ENCODE data around the gene SPATS2. TPM values are rescaled to one million over a fixed set of nuclear protein-coding genes. Genes with fewer than 3 reads are reported as not detected.

The SPATS2 gene
- total RNA-seq, 4 donors from 2014 or later, result 24.7 to 37.8 (median 30.1) TPM

GRCh38 chr12:49548822-49549648 is 181.8 kb downstream of the SPATS2 start:
- WGBS, 2 donors, result 7 to 13% methylated on average over 7 to 42 of the region's 70 CpGs

GRCh38 chr12:49549735-49550692 is 182.8 kb downstream of the SPATS2 start:
- Histone ChIP-seq H3K4me1 (peaks cover 12 to 13% of the 10 kb centered on the region in 2 donors), H3K36me3 (no peaks in the 10 kb centered on the region), H3K27me3 (no peaks in the 10 kb centered on the region), H3K4me3 (replicated peaks in 1 of 3) (no peak overlapping the region), H3K9me3 (no peaks in the 10 kb centered on the region), H3K27ac (no peak overlapping the region)
- intact Hi-C loops (cut with DNase I), result no loop called here
- 83 to 88% methylated on average over 14 to 20 of the region's 28 CpGs for WGBS, 2 donors
- no peak for TF ChIP-seq POLR2A (IDR thresholded peaks at IDR 0.05)
- no peak for TF ChIP-seq CTCF (IDR thresholded peaks at IDR 0.05)
- no peak for DNase-seq

More at GRCh38 chr12:49548822-49549648, 181.8 kb downstream of the SPATS2 start:
- TF ChIP-seq POLR2A (IDR thresholded peaks at IDR 0.05) (no peak), CTCF (IDR thresholded peaks at IDR 0.05) (peak in 5 of 6 experiments; percentile 21 to 54 (median 26))
- Histone ChIP-seq H3K9me3 (no peaks in the 10 kb centered on the region), H3K4me1 (peaks cover 12 to 13% of the 10 kb centered on the region in 2 donors), H3K27me3 (no peaks in the 10 kb centered on the region), H3K36me3 (no peaks in the 10 kb centered on the region), H3K27ac (no peak overlapping the region), H3K4me3 (replicated peaks in 1 of 3) (peak overlapping the region in 2 of 3 donors; percentile 14 to 16)
- intact Hi-C loops (cut with DNase I), result no loop called here
- peak; percentile 44 to 57 for DNase-seq

GRCh38 chr12:49550693-49551252 is 183.5 kb downstream of the SPATS2 start:
- Histone ChIP-seq H3K9me3 (no peaks in the 10 kb centered on the region), H3K27ac (no peak overlapping the region), H3K36me3 (no peaks in the 10 kb centered on the region), H3K4me3 (replicated peaks in 1 of 3) (no peak overlapping the region), H3K4me1 (peaks cover 12 to 13% of the 10 kb centered on the region in 2 donors), H3K27me3 (no peaks in the 10 kb centered on the region)
- no peak for TF ChIP-seq CTCF (IDR thresholded peaks at IDR 0.05)
- no peak for TF ChIP-seq POLR2A (IDR thresholded peaks at IDR 0.05)
- 79 to 94% methylated on average over 6 of the region's 6 CpGs for WGBS, 2 donors
- intact Hi-C loops (cut with DNase I), result no loop called here
- DNase-seq, result no peak

GRCh38 chr12:49552014-49552413 is 184.8 kb downstream of the SPATS2 start:
- 65 to 67% methylated on average over 5 to 7 of the region's 7 CpGs for WGBS, 2 donors
- no peak overlapping the region for H3K27ac ChIP-seq
- DNase-seq, result peak in 1 of 2 donors; percentile 30

More at GRCh38 chr12:49552014-49552413, 184.8 kb downstream of the SPATS2 start:
- Histone ChIP-seq H3K4me3 (replicated peaks in 1 of 3) (no peak overlapping the region), H3K27me3 (no peaks in the 10 kb centered on the region), H3K36me3 (peaks cover 0 to 2% of the 10 kb centered on the region in 2 donors), H3K4me1 (peaks cover 12 to 13% of the 10 kb centered on the region in 2 donors), H3K9me3 (no peaks in the 10 kb centered on the region)
- intact Hi-C loops (cut with DNase I), result no loop called here
- TF ChIP-seq CTCF (IDR thresholded peaks at IDR 0.05), result no peak
- no peak for TF ChIP-seq POLR2A (IDR thresholded peaks at IDR 0.05)

Measured in thyroid gland (tissue), 4 donors.